ENCODE data around the gene GALNT6.
"Not testable (repeated sequence)": the region's sequence is repeated elsewhere in the genome, so short reads cannot be mapped to it uniquely, and the experiment has no call there.

The GALNT6 gene

GRCh38 chr12:51320311-51320694, 70.9 kb downstream of the GALNT6 start:
- no peak for DNase-seq

GRCh38 chr12:51318846-51319599, 72.2 kb downstream of the GALNT6 start:
- no peak for DNase-seq

GRCh38 chr12:51318057-51318806, 73.0 kb downstream of the GALNT6 start:
- DNase-seq = not testable (repeated sequence)

- no peak for DNase-seq
These were observed 79.8 kb downstream of the GALNT6 start for GRCh38 chr12:51311389-51311788.

- no peak for DNase-seq
These were observed 83.3 kb downstream of the GALNT6 start for GRCh38 chr12:51307655-51308593.

GRCh38 chr12:51306507-51306906, 84.7 kb downstream of the GALNT6 start:
- no peak for DNase-seq
